HepG2 (cell line): Measurements from ENCODE around the gene DCDC2C. TPM values are rescaled to one million over a fixed set of nuclear protein-coding genes. Genes with fewer than 3 reads are reported as not detected.

ENCODE experiments used
- ARHGAP35 ChIP-seq: sonication (generic); formaldehyde crosslinking; IDR thresholded peaks from 2 replicates; pipeline ENCODE4 v1.9.0; 2022; ENCODE audit warnings: mild to moderate bottlenecking, inconsistent platforms, moderate library complexity, missing genetic modification reagents, borderline replicate concordance
- ELF1 ChIP-seq: sonication (generic); formaldehyde crosslinking; IDR thresholded peaks from 2 replicates; pipeline ENCODE4 v1.4.0; 2020; ENCODE audit warnings: missing genetic modification reagents
- FOSL1 ChIP-seq: sonication (generic); formaldehyde crosslinking; IDR thresholded peaks from 2 replicates; pipeline ENCODE4 v1.9.0; 2021; ENCODE audit warnings: missing genetic modification reagents, borderline replicate concordance
- FOXA1 ChIP-seq, 2 experiments: fragments of 450-650 bp in 1 of 2; sonication (generic) in 1 of 2; formaldehyde crosslinking in 1 of 2; IDR thresholded peaks; 2 replicates each; pipeline versions ENCODE4 v1.4.0 to v1.6.1; 2016 to 2020; ENCODE audit warnings: missing genetic modification reagents in 1 of 2
- FOXK1 ChIP-seq: sonication (generic); formaldehyde crosslinking; IDR thresholded peaks from 2 replicates; pipeline ENCODE4 v1.4.0; 2020; ENCODE audit warnings: low read depth, missing genetic modification reagents, borderline replicate concordance
- GABPA ChIP-seq, 2 experiments: IDR thresholded peaks; 2 replicates each; pipeline ENCODE4 v1.6.1; 2011 to 2016; ENCODE audit warnings: low read depth in 2 of 2, low read length in 1 of 2, missing biosample characterization in 1 of 2, missing genetic modification characterization in 1 of 2
- MAFG ChIP-seq: sonication (generic); formaldehyde crosslinking; IDR thresholded peaks from 2 replicates; pipeline ENCODE4 v1.5.1; 2020; ENCODE audit warnings: mild to moderate bottlenecking, missing genetic modification reagents
- PHF5A ChIP-seq: IDR thresholded peaks from one replicate; pipeline ENCODE4 v1.6.1; 2018; ENCODE audit warnings: low read depth, missing genetic modification reagents; ENCODE audit not compliant: unreplicated experiment
- SOX13 ChIP-seq, 3 experiments: fragments of 450-650 bp in 1 of 3; sonication (generic) in 1 of 3; formaldehyde crosslinking in 1 of 3; IDR thresholded peaks in 2 of 3; conservative IDR thresholded peaks in 1 of 3; 2 replicates each; pipeline versions ENCODE4 v1.5.0 to v1.6.1; 2016 to 2020; ENCODE audit warnings: antibody characterized with exemption in 1 of 3, mild to moderate bottlenecking in 1 of 3, missing compliant biosample characterization in 1 of 3, missing genetic modification reagents in 1 of 3, moderate library complexity in 1 of 3
- TOE1 ChIP-seq: sonication (generic); formaldehyde crosslinking; IDR thresholded peaks from 2 replicates; pipeline ENCODE4 v1.4.0; 2020; ENCODE audit warnings: mild to moderate bottlenecking, missing genetic modification reagents
- XRCC5 ChIP-seq: fragments of 200-400 bp; formaldehyde crosslinking; optimal IDR thresholded peaks from 2 replicates; pipeline ENCODE3; 2017; ENCODE audit warnings: mild to moderate bottlenecking, low read length
- ZEB1 ChIP-seq: IDR thresholded peaks from 2 replicates; pipeline ENCODE4 v1.6.1; 2012; ENCODE audit warnings: mild to moderate bottlenecking, low read depth, inconsistent platforms; ENCODE audit not compliant: insufficient replicate concordance
- ZNF160 ChIP-seq: sonication (generic); formaldehyde crosslinking; IDR thresholded peaks from 2 replicates; pipeline ENCODE4 v1.8.0; 2022; ENCODE audit warnings: mild to moderate bottlenecking, inconsistent platforms, missing genetic modification reagents
- ZNF180 ChIP-seq: sonication (generic); formaldehyde crosslinking; IDR thresholded peaks from 2 replicates; pipeline ENCODE4 v1.4.0; 2020; ENCODE audit warnings: low read depth, missing genetic modification reagents, borderline replicate concordance
- ZNF282 ChIP-seq: fragments of 450-650 bp; IDR thresholded peaks from 2 replicates; pipeline ENCODE4 v1.6.1; 2018; ENCODE audit not compliant: partially characterized antibody
- ZNF761 ChIP-seq: sonication (generic); formaldehyde crosslinking; conservative IDR thresholded peaks from 2 replicates; pipeline ENCODE4 v1.4.0; 2020; ENCODE audit warnings: mild to moderate bottlenecking, missing genetic modification reagents
- ZNF782 ChIP-seq: sonication (generic); formaldehyde crosslinking; IDR thresholded peaks from 2 replicates; pipeline ENCODE4 v1.4.0; 2020; ENCODE audit warnings: missing genetic modification reagents, mild to moderate bottlenecking, borderline replicate concordance
- ZNF879 ChIP-seq: sonication (generic); formaldehyde crosslinking; IDR thresholded peaks from 2 replicates; pipeline ENCODE4 v1.8.1; 2023; ENCODE audit warnings: missing genetic modification reagents
- polyA plus RNA-seq, 8 experiments: library from polyadenylated mRNA; depleted of rRNA in 3 of 8; stranded (reverse) in 7 of 8; unstranded in 1 of 8; fragments of >200 nt; fragmentation: Illumina TruSeq in 4 of 8; extraction: Trizol in 4 of 8; gene quantifications; 2 replicates each; pipeline versions ENCODE4 v1.2.1 to v1.2.3, GENCODE V29; 2011 to 2016; ENCODE audit warnings: low read depth in 4 of 8, missing spikeins in 1 of 8, mixed read lengths in 1 of 8; ENCODE audit not compliant: insufficient read depth in 1 of 8
- total RNA-seq, 5 experiments: library from RNA; depleted of rRNA; stranded (reverse); fragments of >200 nt; fragmentation: Illumina TruSeq; extraction: Trizol; gene quantifications; 2 replicates each; pipeline ENCODE4 v1.2.3, GENCODE V29; 2016; ENCODE audit warnings: low read depth in 1 of 5
- TF ChIP-seq, protein P1 (sequence below): sonication (generic); formaldehyde crosslinking; IDR thresholded peaks from 2 replicates; pipeline ENCODE4 v1.4.0; 2020; ENCODE audit warnings: missing genetic modification reagents
- TF ChIP-seq, protein P2 (sequence below): sonication (generic); formaldehyde crosslinking; IDR thresholded peaks from 2 replicates; pipeline ENCODE4 v1.5.1; 2020; ENCODE audit warnings: mild to moderate bottlenecking, missing genetic modification reagents
- TF ChIP-seq, protein P3 (sequence below), 2 experiments: sonication (generic) in 1 of 2; formaldehyde crosslinking in 1 of 2; IDR thresholded peaks; 2 replicates each; pipeline versions ENCODE4 v1.4.0 to v1.6.1; 2018 to 2020; ENCODE audit warnings: missing genetic modification reagents in 2 of 2, borderline replicate concordance in 1 of 2, low read depth in 1 of 2, mild to moderate bottlenecking in 1 of 2, missing biosample characterization in 1 of 2

Gene DCDC2C
- total and polyA plus RNA-seq, 2 of the 13 experiments (the other 11 are each of a cell fraction or from before 2014, with no cell fraction given), result not detected

DNA sequence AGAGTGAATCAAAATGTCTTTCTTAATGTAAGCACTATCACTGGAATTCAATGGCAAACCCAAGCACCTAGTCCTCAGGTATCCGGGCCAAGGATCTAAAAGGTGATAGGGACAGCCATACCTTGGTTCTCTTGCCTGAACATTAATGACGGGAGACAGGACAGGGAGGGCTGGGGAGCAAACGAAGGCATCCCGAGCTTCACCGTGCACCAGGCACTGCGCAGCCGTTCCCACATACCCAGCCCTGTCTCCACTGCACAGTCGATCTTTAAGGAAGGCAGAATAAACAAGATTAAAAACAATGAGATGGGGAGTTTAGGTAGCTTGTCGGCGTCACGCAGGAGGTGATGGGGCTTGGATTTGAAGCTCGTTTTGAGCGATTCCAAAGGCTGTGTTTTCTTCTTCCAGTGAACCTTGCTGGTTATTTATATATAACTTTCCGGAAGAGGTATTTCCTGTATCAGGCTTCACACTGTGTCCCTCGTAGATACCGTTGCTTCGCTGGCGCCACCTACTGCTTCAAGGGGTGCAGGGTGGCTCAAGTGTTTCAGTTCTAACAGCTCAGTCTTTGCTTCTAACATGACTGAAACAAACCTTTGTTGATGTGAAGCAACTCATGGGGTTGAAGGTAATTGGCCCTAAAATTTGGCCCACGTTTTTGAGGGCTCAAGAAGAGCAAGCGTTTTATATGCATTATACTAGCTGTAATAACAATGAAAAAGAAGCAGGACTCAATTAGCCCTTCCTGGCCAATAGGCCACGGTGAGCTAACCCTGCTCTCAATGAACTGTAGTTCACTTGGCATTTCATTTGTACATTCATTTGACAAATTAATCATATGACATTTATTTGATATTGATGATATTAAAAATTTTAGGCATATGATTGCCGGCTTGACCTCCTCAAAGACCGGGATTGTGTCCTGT lies 77.4 kb downstream of the DCDC2C start (continued):
- TF ChIP-seq ZNF782 (CRISPR knock-in tag), result peak; percentile 37; the same call in 1 of the 2 replicates
- TF ChIP-seq GABPA (IDR thresholded peaks at IDR 0.05; ENCODE audit: low read depth, low read length), result no peak
- TF ChIP-seq GABPA (CRISPR knock-in tag; IDR thresholded peaks at IDR 0.05; ENCODE audit: low read depth), result peak; percentile 74
- no peak for TF ChIP-seq FOSL1 (CRISPR knock-in tag)
- TF ChIP-seq, protein P1, sequence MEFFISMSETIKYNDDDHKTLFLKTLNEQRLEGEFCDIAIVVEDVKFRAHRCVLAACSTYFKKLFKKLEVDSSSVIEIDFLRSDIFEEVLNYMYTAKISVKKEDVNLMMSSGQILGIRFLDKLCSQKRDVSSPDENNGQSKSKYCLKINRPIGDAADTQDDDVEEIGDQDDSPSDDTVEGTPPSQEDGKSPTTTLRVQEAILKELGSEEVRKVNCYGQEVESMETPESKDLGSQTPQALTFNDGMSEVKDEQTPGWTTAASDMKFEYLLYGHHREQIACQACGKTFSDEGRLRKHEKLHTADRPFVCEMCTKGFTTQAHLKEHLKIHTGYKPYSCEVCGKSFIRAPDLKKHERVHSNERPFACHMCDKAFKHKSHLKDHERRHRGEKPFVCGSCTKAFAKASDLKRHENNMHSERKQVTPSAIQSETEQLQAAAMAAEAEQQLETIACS (CRISPR knock-in tag), result no peak
- peak; percentile 39 for TF ChIP-seq PHF5A (CRISPR knock-in tag)
- peak; percentile 54; the same call in 1 of the 2 replicates for TF ChIP-seq FOXK1 (CRISPR knock-in tag)
- no peak for TF ChIP-seq ARHGAP35
- TF ChIP-seq, protein P2, sequence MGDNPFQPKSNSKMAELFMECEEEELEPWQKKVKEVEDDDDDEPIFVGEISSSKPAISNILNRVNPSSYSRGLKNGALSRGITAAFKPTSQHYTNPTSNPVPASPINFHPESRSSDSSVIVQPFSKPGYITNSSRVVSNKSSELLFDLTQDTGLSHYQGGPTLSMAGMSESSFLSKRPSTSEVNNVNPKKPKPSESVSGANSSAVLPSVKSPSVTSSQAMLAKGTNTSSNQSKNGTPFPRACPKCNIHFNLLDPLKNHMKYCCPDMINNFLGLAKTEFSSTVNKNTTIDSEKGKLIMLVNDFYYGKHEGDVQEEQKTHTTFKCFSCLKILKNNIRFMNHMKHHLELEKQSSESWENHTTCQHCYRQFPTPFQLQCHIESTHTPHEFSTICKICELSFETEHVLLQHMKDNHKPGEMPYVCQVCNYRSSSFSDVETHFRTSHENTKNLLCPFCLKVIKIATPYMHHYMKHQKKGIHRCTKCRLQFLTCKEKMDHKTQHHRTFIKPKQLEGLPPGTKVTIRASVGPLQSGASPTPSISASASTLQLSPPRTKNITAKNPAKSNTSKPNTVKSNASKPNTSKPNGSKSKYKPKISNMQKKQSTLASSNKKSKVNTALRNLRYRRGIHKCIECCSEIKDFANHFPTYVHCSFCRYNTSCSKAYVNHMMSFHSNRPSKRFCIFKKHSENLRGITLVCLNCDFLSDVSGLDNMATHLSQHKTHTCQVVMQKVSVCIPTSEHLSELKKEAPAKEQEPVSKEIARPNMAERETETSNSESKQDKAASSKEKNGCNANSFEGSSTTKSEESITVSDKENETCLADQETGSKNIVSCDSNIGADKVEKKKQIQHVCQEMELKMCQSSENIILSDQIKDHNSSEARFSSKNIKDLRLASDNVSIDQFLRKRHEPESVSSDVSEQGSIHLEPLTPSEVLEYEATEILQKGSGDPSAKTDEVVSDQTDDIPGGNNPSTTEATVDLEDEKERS (CRISPR knock-in tag), result no peak
- peak; percentile 81 for TF ChIP-seq ELF1
- TF ChIP-seq ZNF761 (CRISPR knock-in tag), result no peak
- no peak for TF ChIP-seq FOXA1 (IDR thresholded peaks at IDR 0.05)
- TF ChIP-seq FOXA1 (CRISPR knock-in tag; IDR thresholded peaks at IDR 0.05), result no peak
- no peak for TF ChIP-seq ZNF180 (CRISPR knock-in tag)
- TF ChIP-seq SOX13 (IDR thresholded peaks at IDR 0.05), result no peak
- 0 out of 4 replicates have a peak, but pooled peaks of 1 of the 2 experiments have one; percentile 5 for TF ChIP-seq SOX13 (CRISPR knock-in tag; conservative IDR thresholded peaks at IDR 0.05 in 1 of 2, IDR thresholded peaks at IDR 0.05 in 1 of 2)
- TF ChIP-seq, protein P3, sequence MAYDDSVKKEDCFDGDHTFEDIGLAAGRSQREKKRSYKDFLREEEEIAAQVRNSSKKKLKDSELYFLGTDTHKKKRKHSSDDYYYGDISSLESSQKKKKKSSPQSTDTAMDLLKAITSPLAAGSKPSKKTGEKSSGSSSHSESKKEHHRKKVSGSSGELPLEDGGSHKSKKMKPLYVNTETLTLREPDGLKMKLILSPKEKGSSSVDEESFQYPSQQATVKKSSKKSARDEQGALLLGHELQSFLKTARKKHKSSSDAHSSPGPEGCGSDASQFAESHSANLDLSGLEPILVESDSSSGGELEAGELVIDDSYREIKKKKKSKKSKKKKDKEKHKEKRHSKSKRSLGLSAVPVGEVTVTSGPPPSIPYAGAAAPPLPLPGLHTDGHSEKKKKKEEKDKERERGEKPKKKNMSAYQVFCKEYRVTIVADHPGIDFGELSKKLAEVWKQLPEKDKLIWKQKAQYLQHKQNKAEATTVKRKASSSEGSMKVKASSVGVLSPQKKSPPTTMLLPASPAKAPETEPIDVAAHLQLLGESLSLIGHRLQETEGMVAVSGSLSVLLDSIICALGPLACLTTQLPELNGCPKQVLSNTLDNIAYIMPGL (CRISPR knock-in tag; IDR thresholded peaks at IDR 0.05; ENCODE audit: borderline replicate concordance in 1 of 2, low read depth in 1 of 2), result peak; percentile 73 to 81; a peak in 2 of 4 replicates
- no peak for TF ChIP-seq MAFG
- no peak for TF ChIP-seq ZEB1
- no peak for TF ChIP-seq ZNF879 (CRISPR knock-in tag)
- no peak for TF ChIP-seq ZNF282
- peak; percentile 91 for TF ChIP-seq XRCC5
- no peak for TF ChIP-seq TOE1 (CRISPR knock-in tag)
- no peak for TF ChIP-seq ZNF160 (CRISPR knock-in tag)
